CD14-positive monocyte (primary cell): ENCODE measurements around the gene KIAA0930. TPM values are rescaled to one million over a fixed set of nuclear protein-coding genes. Genes with fewer than 3 reads are reported as not detected.

Experiments
- DNase-seq, 3 donors: peaks; one replicate each; pipeline ENCODE4 v3.0.0-alpha.2; 2011 to 2022
- H2AFZ ChIP-seq: 2 replicates; pipeline ENCODE4 v1.6.0; 2012; ENCODE audit warnings: mild to moderate bottlenecking, low read depth, low read length, inconsistent platforms; ENCODE audit not compliant: insufficient read depth, poor library complexity, severe bottlenecking
- H3K27ac ChIP-seq, 2 donors: 1 replicate in 1 of 2; 2 replicates in 1 of 2; pipeline ENCODE4 v1.5.1; 2012 to 2013; ENCODE audit warnings: low read length in 2 of 2, control low read depth in 1 of 2, inconsistent platforms in 1 of 2, low read depth in 1 of 2, mild to moderate bottlenecking in 1 of 2
- H3K27me3 ChIP-seq, 2 donors: one replicate each; pipeline versions ENCODE4 v1.6.0 to v1.6.1; 2011 to 2013; ENCODE audit warnings: low read length in 2 of 2; ENCODE audit not compliant: control insufficient read depth in 2 of 2, insufficient read depth in 2 of 2
- H3K36me3 ChIP-seq, 2 donors: replicated peaks in 1 of 2; 1 replicate in 1 of 2; 2 replicates in 1 of 2; pipeline versions ENCODE4 v1.5.1 to v1.6.1; 2012 to 2013; ENCODE audit warnings: low read length in 2 of 2, control low read depth in 1 of 2, inconsistent platforms in 1 of 2, mild to moderate bottlenecking in 1 of 2; ENCODE audit not compliant: insufficient read depth in 2 of 2, control insufficient read depth in 1 of 2
- H3K4me1 ChIP-seq, 2 donors: 1 replicate in 1 of 2; 2 replicates in 1 of 2; pipeline versions ENCODE4 v1.5.1 to v1.6.1; 2012 to 2013; ENCODE audit warnings: low read length in 2 of 2, control low read depth in 1 of 2, inconsistent platforms in 1 of 2, mild to moderate bottlenecking in 1 of 2, moderate library complexity in 1 of 2; ENCODE audit not compliant: insufficient read depth in 2 of 2, control insufficient read depth in 1 of 2
- H3K4me2 ChIP-seq: replicated peaks from 2 replicates; pipeline ENCODE3; 2012; ENCODE audit warnings: low read length, moderate library complexity, mild to moderate bottlenecking; ENCODE audit not compliant: poor library complexity, severe bottlenecking; ENCODE audit errors: extremely low read depth
- H3K4me3 ChIP-seq, 3 experiments: fragments of 200-600 bp in 1 of 3; sonication (generic) in 1 of 3; replicated peaks in 1 of 3; 1 replicate in 2 of 3; 2 replicates in 1 of 3; pipeline ENCODE4 v1.5.1; 2011 to 2013; ENCODE audit warnings: low read length in 3 of 3, mild to moderate bottlenecking in 3 of 3, control low read depth in 2 of 3, low read depth in 2 of 3, inconsistent platforms in 1 of 3, moderate library complexity in 1 of 3
- H3K79me2 ChIP-seq: 2 replicates; pipeline ENCODE4 v1.6.0; 2012; ENCODE audit warnings: mild to moderate bottlenecking, control low read depth, inconsistent platforms, low read length, moderate library complexity; ENCODE audit not compliant: insufficient read depth
- H3K9ac ChIP-seq: 2 replicates; pipeline ENCODE4 v1.6.0; 2017; ENCODE audit warnings: low read length, mild to moderate bottlenecking; ENCODE audit not compliant: insufficient read depth, poor library complexity, severe bottlenecking
- H3K9me3 ChIP-seq, 2 donors: replicated peaks in 1 of 2; 1 replicate in 1 of 2; 2 replicates in 1 of 2; pipeline versions ENCODE4 v1.5.1 to v1.6.1; 2012 to 2013; ENCODE audit warnings: low read length in 2 of 2, control low read depth in 1 of 2; ENCODE audit not compliant: control insufficient read depth in 1 of 2, insufficient read depth in 1 of 2
- H4K20me1 ChIP-seq: 2 replicates; pipeline ENCODE4 v1.6.0; 2012; ENCODE audit warnings: mild to moderate bottlenecking, low read length, control low read depth, moderate library complexity; ENCODE audit not compliant: insufficient read depth
- H3K27ac Mint-ChIP-seq, 7 donors: one replicate each; pipeline ENCODE4 v1.8.0; 2020; ENCODE audit warnings: mild to moderate bottlenecking in 7 of 7, mixed read lengths in 7 of 7, moderate library complexity in 6 of 7, inconsistent platforms in 2 of 7
- H3K27me3 Mint-ChIP-seq, 3 donors: one replicate each; pipeline ENCODE4 v1.8.0; 2021 to 2022; ENCODE audit warnings: low read depth in 3 of 3, mild to moderate bottlenecking in 3 of 3, mixed read lengths in 3 of 3, moderate library complexity in 3 of 3, inconsistent platforms in 1 of 3
- H3K36me3 Mint-ChIP-seq, 2 donors: one replicate each; pipeline ENCODE4 v1.8.0; 2020; ENCODE audit warnings: mixed read lengths in 2 of 2, inconsistent platforms in 1 of 2, mild to moderate bottlenecking in 1 of 2
- H3K4me1 Mint-ChIP-seq: one replicate; pipeline ENCODE4 v1.8.0; 2020; ENCODE audit warnings: mild to moderate bottlenecking, mixed read lengths
- H3K4me3 Mint-ChIP-seq, 2 donors: one replicate each; pipeline ENCODE4 v1.8.0; 2020; ENCODE audit warnings: mild to moderate bottlenecking in 2 of 2, mixed read lengths in 2 of 2, moderate library complexity in 1 of 2
- H3K9me3 Mint-ChIP-seq, 7 donors: one replicate each; pipeline ENCODE4 v1.8.0; 2020 to 2022; ENCODE audit warnings: mixed read lengths in 7 of 7, mild to moderate bottlenecking in 6 of 7, moderate library complexity in 6 of 7, inconsistent platforms in 2 of 7
- CTCF ChIP-seq: fragments of 200-600 bp; IDR thresholded peaks from one replicate; pipeline ENCODE4 v1.8.0; 2022; ENCODE audit warnings: antibody characterized with exemption, mild to moderate bottlenecking
- WGBS: methylation state at CpG from one replicate; pipeline ENCODE4 v1.1.5; 2013; ENCODE audit warnings: missing lambda C conversion rate; ENCODE audit not compliant: insufficient coverage; 5-methylcytosine and 5-hydroxymethylcytosine counted together
- intact Hi-C, 2 donors: fragments of 100-400 bp; cut with micrococcal nuclease; formaldehyde crosslinking; loops; one replicate each; pipeline versions ENCODE4 v1.15.0 to v1.15.1; 2023
- polyA plus RNA-seq, 3 donors: library from polyadenylated mRNA; depleted of rRNA in 1 of 3; unstranded in 2 of 3; stranded (reverse) in 1 of 3; fragments of 300-500 nt in 2 of 3; fragments of >200 nt in 1 of 3; fragmentation: Illumina TruSeq in 2 of 3; gene quantifications; 1 replicate in 2 of 3; 2 replicates in 1 of 3; pipeline ENCODE4 v1.2.3, GENCODE V29; 2012 to 2021

Gene KIAA0930
- polyA plus RNA-seq, 3 donors, result 14.0 to 89.1 (median 15.6) TPM

DNA sequence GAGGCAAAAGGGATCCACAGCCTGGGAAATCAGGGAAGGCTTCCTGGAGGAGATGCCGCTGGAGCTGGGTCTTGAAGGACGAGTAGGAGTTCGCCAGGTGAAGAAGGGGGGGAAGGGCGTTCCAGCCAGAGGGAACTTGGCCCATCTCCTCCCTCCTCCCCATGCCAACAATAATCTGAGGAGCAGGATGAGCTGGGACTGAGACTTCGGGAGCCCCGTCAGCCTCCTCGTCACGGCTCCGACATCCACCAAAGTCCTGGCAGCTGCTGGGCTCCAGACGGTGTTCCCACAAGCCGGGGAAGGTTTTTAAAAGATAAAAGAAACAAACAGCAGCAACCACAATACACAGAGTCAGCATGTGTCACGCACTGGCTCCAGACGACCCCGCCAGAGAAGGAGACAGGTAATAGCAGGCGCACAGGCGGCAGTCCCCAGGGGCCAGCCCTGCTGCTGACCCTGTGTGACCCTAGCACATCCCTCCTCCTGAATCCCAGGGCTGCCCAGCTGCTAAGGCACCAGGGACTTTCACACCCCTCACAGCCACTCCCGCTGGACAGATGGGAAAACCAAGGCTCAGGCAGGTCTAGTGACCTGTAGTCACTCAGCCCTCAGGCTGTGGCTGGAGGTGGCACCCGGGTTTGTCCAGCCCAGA is 39.7 kb downstream of the KIAA0930 start:
- Histone ChIP-seq H3K9ac (no peak overlapping the region), H2AFZ (no peak overlapping the region), H3K4me2 (no peak overlapping the region), H3K36me3 (peaks cover 97 to 100% of the 10 kb centered on the region in 2 donors), H3K27ac (peak overlapping the region in 1 of 2 donors; percentile 49), H3K27me3 (no peaks in the 10 kb centered on the region), H4K20me1 (peaks cover 100% of the 10 kb centered on the region), H3K4me1 (no peaks in the 10 kb centered on the region), H3K4me3 (no peak overlapping the region), H3K9me3 (no peaks in the 10 kb centered on the region), H3K79me2 (peaks cover 82% of the 10 kb centered on the region)
- no peak for DNase-seq
- WGBS, result 98% methylated on average over 11 of the region's 18 CpGs
- Mint-ChIP-seq H3K27me3 (peaks cover 0 to 2% (median 0%) of the 10 kb centered on the region in 3 donors), H3K4me3 (no peak overlapping the region), H3K27ac (peak overlapping the region; percentile 19 to 79 (median 52)), H3K9me3 (no peaks in the 10 kb centered on the region), H3K36me3 (peaks cover 72 to 98% of the 10 kb centered on the region in 2 donors), H3K4me1 (no peaks in the 10 kb centered on the region)
- intact Hi-C loops, result no loop called here
- no peak for TF ChIP-seq CTCF

GRCh38 chr22:45200230-45200629 is 40.5 kb downstream of the KIAA0930 start:
- WGBS, result 90% methylated on average over 8 of the region's 9 CpGs
- Histone ChIP-seq H3K36me3 (peaks cover 98 to 100% of the 10 kb centered on the region in 2 donors), H3K9ac (no peak overlapping the region), H3K27me3 (no peaks in the 10 kb centered on the region), H3K4me3 (no peak overlapping the region), H3K27ac (peak overlapping the region in 1 of 2 donors; percentile 49), H4K20me1 (peaks cover 100% of the 10 kb centered on the region), H2AFZ (no peak overlapping the region), H3K4me2 (no peak overlapping the region), H3K4me1 (no peaks in the 10 kb centered on the region), H3K9me3 (no peaks in the 10 kb centered on the region), H3K79me2 (peaks cover 83% of the 10 kb centered on the region)
- H3K27me3 Mint-ChIP-seq, result peaks cover 0 to 2% (median 0%) of the 10 kb centered on the region in 3 donors
- H3K27ac Mint-ChIP-seq, result peak overlapping the region in 2 of 7 donors; percentile 47 to 79
- H3K9me3 Mint-ChIP-seq, result no peaks in the 10 kb centered on the region
- intact Hi-C loops, result no loop called here
- TF ChIP-seq CTCF, result no peak
- no peak for DNase-seq
- no peaks in the 10 kb centered on the region for H3K4me1 Mint-ChIP-seq
- H3K36me3 Mint-ChIP-seq, result peaks cover 73 to 98% of the 10 kb centered on the region in 2 donors
- H3K4me3 Mint-ChIP-seq, result no peak overlapping the region
